Activated CD8-positive, alpha-beta memory T cell treated with anti-CD3 and anti-CD28 coated beads, Interleukin-2, amount 10 ng/mL, durations not matched to agents 7 days and 5 days (primary cell): ENCODE data around the gene EID3. TPM values are rescaled to one million over a fixed set of nuclear protein-coding genes. Genes with fewer than 3 reads are reported as not detected.

ENCODE experiments used
- ATAC-seq: fragments of 150-1000 bp; cut with Tn5 transposase; one replicate; pipeline ENCODE4 v1.10.0; 2021; ENCODE audit warnings: moderate library complexity
- CTCF ChIA-PET: fragments of 350-600 bp; sonication (Branson Sonifier 250); formaldehyde crosslinking; loops from one replicate; lab custom pipeline; 2021; ENCODE audit warnings: antibody characterized with exemption; lab: Charles Lee
- DNase-seq: peaks from one replicate; pipeline ENCODE4 v3.0.0-alpha.2; 2020
- H3K27ac Mint-ChIP-seq: one replicate; pipeline ENCODE4 v1.8.0; 2021; ENCODE audit warnings: mild to moderate bottlenecking, mixed read lengths
- H3K27me3 Mint-ChIP-seq: one replicate; pipeline ENCODE4 v1.8.0; 2021; ENCODE audit warnings: mixed read lengths
- H3K36me3 Mint-ChIP-seq: one replicate; pipeline ENCODE4 v1.8.0; 2021; ENCODE audit warnings: mild to moderate bottlenecking, mixed read lengths
- H3K4me1 Mint-ChIP-seq: one replicate; pipeline ENCODE4 v1.8.0; 2021; ENCODE audit warnings: mixed read lengths
- H3K4me3 Mint-ChIP-seq: one replicate; pipeline ENCODE4 v1.8.0; 2021; ENCODE audit warnings: mild to moderate bottlenecking, moderate library complexity, mixed read lengths
- H3K9me3 Mint-ChIP-seq: one replicate; pipeline ENCODE4 v1.8.0; 2022; ENCODE audit warnings: low read depth, mixed read lengths
- total RNA-seq, 2 experiments: library from RNA; stranded (reverse); gene quantifications; one replicate each; pipeline ENCODE4 v1.2.3, GENCODE V29; 2021

The EID3 gene
- total RNA-seq, 2 experiments from 2014 or later: 6.9 to 7.1 TPM

GRCh38 chr12:104280111-104280510 is 23.4 kb upstream of the EID3 start:
- CTCF ChIA-PET: interaction anchor here (0.7 kb wide), 1 partner anchor 18 kb away, joined by 3 read pairs; no protein-coding TSS in a partner anchor
- Mint-ChIP-seq H3K36me3 (peaks cover 3% of the 10 kb centered on the region), H3K4me3 (no peak overlapping the region), H3K9me3 (no peaks in the 10 kb centered on the region), H3K4me1 (peaks cover 9% of the 10 kb centered on the region), H3K27ac (no peak overlapping the region), H3K27me3 (peaks cover 7% of the 10 kb centered on the region)
- DNase-seq (no peak), ATAC-seq (no peak)

- Mint-ChIP-seq H3K27me3 (peaks cover 7% of the 10 kb centered on the region), H3K27ac (no peak overlapping the region), H3K9me3 (no peaks in the 10 kb centered on the region), H3K36me3 (peaks cover 3% of the 10 kb centered on the region), H3K4me1 (peaks cover 12% of the 10 kb centered on the region), H3K4me3 (no peak overlapping the region)
- no peak for DNase-seq
- CTCF ChIA-PET: no interaction called here
- ATAC-seq: no peak
Measured at GRCh38 chr12:104280717-104281458, 22.7 kb upstream of the EID3 start.

- Mint-ChIP-seq H3K27ac (no peak overlapping the region), H3K27me3 (peaks cover 7% of the 10 kb centered on the region), H3K4me3 (no peak overlapping the region), H3K4me1 (peaks cover 12% of the 10 kb centered on the region), H3K9me3 (no peaks in the 10 kb centered on the region), H3K36me3 (peaks cover 3% of the 10 kb centered on the region)
- no peak for DNase-seq
- CTCF ChIA-PET: interaction anchor here (1.3 kb wide), 1 partner anchor 66 kb away, joined by 3 read pairs; the partner anchor contains the start of gene TXNRD1
- no peak for ATAC-seq
Measured at GRCh38 chr12:104281636-104282035, 21.9 kb upstream of the EID3 start.

GRCh38 chr12:104282109-104282508 is 21.4 kb upstream of the EID3 start:
- DNase-seq (no peak), ATAC-seq (no peak)
- H3K27ac Mint-ChIP-seq: no peak overlapping the region
- H3K36me3 Mint-ChIP-seq: peaks cover 3% of the 10 kb centered on the region
- H3K27me3 Mint-ChIP-seq: peaks cover 7% of the 10 kb centered on the region
- no peak overlapping the region for H3K4me3 Mint-ChIP-seq
- no peaks in the 10 kb centered on the region for H3K9me3 Mint-ChIP-seq
- H3K4me1 Mint-ChIP-seq: peaks cover 13% of the 10 kb centered on the region
- CTCF ChIA-PET: interaction anchor here (1.3 kb wide), 1 partner anchor 66 kb away, joined by 3 read pairs; the partner anchor contains the start of gene TXNRD1

- Mint-ChIP-seq H3K9me3 (no peaks in the 10 kb centered on the region), H3K36me3 (peaks cover 15% of the 10 kb centered on the region), H3K27ac (peak overlapping the region; percentile 100), H3K4me1 (peaks cover 19% of the 10 kb centered on the region), H3K27me3 (no peaks in the 10 kb centered on the region), H3K4me3 (peak overlapping the region; percentile 91)
- ATAC-seq (no peak), DNase-seq (no peak)
- CTCF ChIA-PET: interaction anchor here (1.4 to 5.3 kb wide), 8 partner anchors 9 to 151 kb away, joined by 3 to 47 read pairs (median 4); partner anchors contain the start of genes EID3 and TXNRD1
Measured at GRCh38 chr12:104285740-104286515, 17.6 kb upstream of the EID3 start.

- H3K4me3 Mint-ChIP-seq: peak overlapping the region; percentile 91
Measured at GRCh38 chr12:104286516-104287482, 16.7 kb upstream of the EID3 start.

GRCh38 chr12:104288635-104289274 is 14.8 kb upstream of the EID3 start:
- CTCF ChIA-PET: interaction anchor here (1.1 to 5.3 kb wide), 10 partner anchors 13 to 151 kb away, joined by 3 to 47 read pairs (median 4); partner anchors contain the start of genes EID3, NFYB and TXNRD1
- Mint-ChIP-seq H3K9me3 (no peaks in the 10 kb centered on the region), H3K36me3 (peaks cover 31% of the 10 kb centered on the region), H3K4me1 (peaks cover 35% of the 10 kb centered on the region), H3K27me3 (no peaks in the 10 kb centered on the region), H3K27ac (peak overlapping the region; percentile 100), H3K4me3 (peak overlapping the region; percentile 91)
- ATAC-seq: peak; percentile 67
- peak; percentile 92 for DNase-seq

More at GRCh38 chr12:104286516-104287482, 16.7 kb upstream of the EID3 start:
- no peaks in the 10 kb centered on the region for H3K9me3 Mint-ChIP-seq
- CTCF ChIA-PET: interaction anchor here (1.1 to 5.3 kb wide), 11 partner anchors 10 to 152 kb away, joined by 3 to 47 read pairs (median 4); partner anchors contain the start of genes EID3, NFYB and TXNRD1
- H3K4me1 Mint-ChIP-seq: peaks cover 22% of the 10 kb centered on the region
- H3K36me3 Mint-ChIP-seq: peaks cover 17% of the 10 kb centered on the region
- H3K27me3 Mint-ChIP-seq: no peaks in the 10 kb centered on the region
- DNase-seq: peak; percentile 97
- H3K27ac Mint-ChIP-seq: peak overlapping the region; percentile 100
- peak; percentile 92 for ATAC-seq

- Mint-ChIP-seq H3K4me3 (no peak overlapping the region), H3K4me1 (peaks cover 42% of the 10 kb centered on the region), H3K9me3 (no peaks in the 10 kb centered on the region), H3K27me3 (no peaks in the 10 kb centered on the region), H3K36me3 (peaks cover 37% of the 10 kb centered on the region), H3K27ac (no peak overlapping the region)
- DNase-seq (no peak), ATAC-seq (no peak)
- CTCF ChIA-PET: interaction anchor here (4.5 to 5.3 kb wide), 2 partner anchors 12 to 72 kb away, joined by 40 to 47 read pairs; partner anchors contain the start of genes EID3 and TXNRD1
Measured at GRCh38 chr12:104290320-104290719, 13.2 kb upstream of the EID3 start.

- Mint-ChIP-seq H3K36me3 (peaks cover 41% of the 10 kb centered on the region), H3K27me3 (no peaks in the 10 kb centered on the region), H3K9me3 (no peaks in the 10 kb centered on the region), H3K27ac (peak overlapping the region; percentile 13), H3K4me3 (no peak overlapping the region), H3K4me1 (peaks cover 43% of the 10 kb centered on the region)
- CTCF ChIA-PET: interaction anchor here (0.7 to 2.1 kb wide), 2 partner anchors 28 to 71 kb away, joined by 4 to 10 read pairs; no protein-coding TSS in a partner anchor
- no peak for ATAC-seq
- no peak for DNase-seq
Measured at GRCh38 chr12:104290855-104291254, 12.7 kb upstream of the EID3 start.

GRCh38 chr12:104291867-104292524 is 11.5 kb upstream of the EID3 start:
- peaks cover 40% of the 10 kb centered on the region for H3K4me1 Mint-ChIP-seq
- ATAC-seq (no peak), DNase-seq (no peak)
- CTCF ChIA-PET: interaction anchor here (0.9 to 2.1 kb wide), 5 partner anchors 11 to 567 kb away, joined by 3 to 10 read pairs (median 3); partner anchors contain the start of gene EID3
- H3K4me3 Mint-ChIP-seq: no peak overlapping the region
- no peaks in the 10 kb centered on the region for H3K27me3 Mint-ChIP-seq
- H3K9me3 Mint-ChIP-seq: no peaks in the 10 kb centered on the region
- H3K27ac Mint-ChIP-seq: no peak overlapping the region
- H3K36me3 Mint-ChIP-seq: peaks cover 44% of the 10 kb centered on the region
